GM12801 (cell line): Measurements from ENCODE around the gene ODAD3.

Experiments
- CTCF ChIP-seq: IDR thresholded peaks from one replicate; pipeline ENCODE4 v1.5.1; 2011; ENCODE audit warnings: control low read depth; ENCODE audit not compliant: insufficient read length; ENCODE audit errors: extremely low read depth

Gene ODAD3

GRCh38 chr19:11380653-11381537 lies 54.0 kb downstream of the ODAD3 start:
- no peak for TF ChIP-seq CTCF

DNA sequence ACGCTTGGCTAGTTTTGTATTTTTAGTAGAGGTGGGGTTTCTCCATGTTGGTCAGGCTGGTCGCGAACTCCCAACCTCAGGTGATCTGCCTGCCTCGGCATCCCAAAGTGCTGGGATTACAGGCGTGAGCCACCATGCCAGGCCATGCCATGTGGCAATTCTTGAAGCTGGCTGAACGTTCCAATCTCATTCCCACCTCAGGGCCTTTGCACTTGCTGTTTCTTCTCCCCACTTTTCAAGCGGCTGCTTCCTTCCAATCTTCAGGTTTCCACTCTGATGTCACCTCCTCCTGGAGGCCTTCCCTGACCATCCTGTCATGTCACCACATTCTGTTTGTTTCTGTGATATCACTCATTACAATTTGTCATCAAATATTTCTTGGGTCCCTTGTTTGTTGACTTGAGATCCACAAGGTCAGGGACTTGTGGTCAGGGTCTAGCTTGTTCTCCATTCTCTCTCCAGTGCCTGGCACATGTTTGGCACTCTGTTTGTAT lies 55.0 kb downstream of the ODAD3 start:
- no peak for TF ChIP-seq CTCF

GRCh38 chr19:11378319-11379189 lies 56.4 kb downstream of the ODAD3 start:
- TF ChIP-seq CTCF = no peak

DNA sequence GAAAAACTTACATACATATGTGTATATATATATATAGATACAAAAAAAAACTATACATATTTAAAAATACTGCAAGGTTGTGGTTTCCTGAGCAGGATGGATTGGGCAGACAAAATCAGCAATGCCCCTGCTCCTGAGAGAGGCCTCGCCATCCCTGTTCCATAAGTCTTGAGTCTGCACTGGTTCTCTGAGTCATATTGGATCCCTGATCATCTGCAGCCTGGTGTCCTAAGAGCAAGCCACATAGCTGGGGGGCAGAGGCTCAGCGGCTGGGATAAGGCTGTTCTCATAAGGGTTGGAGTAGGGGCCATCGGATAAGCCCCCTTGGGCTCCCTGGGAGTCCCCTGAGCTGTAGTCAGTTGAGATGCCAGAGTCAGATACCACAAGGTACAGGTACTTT lies 57.2 kb downstream of the ODAD3 start:
- no peak for TF ChIP-seq CTCF

DNA sequence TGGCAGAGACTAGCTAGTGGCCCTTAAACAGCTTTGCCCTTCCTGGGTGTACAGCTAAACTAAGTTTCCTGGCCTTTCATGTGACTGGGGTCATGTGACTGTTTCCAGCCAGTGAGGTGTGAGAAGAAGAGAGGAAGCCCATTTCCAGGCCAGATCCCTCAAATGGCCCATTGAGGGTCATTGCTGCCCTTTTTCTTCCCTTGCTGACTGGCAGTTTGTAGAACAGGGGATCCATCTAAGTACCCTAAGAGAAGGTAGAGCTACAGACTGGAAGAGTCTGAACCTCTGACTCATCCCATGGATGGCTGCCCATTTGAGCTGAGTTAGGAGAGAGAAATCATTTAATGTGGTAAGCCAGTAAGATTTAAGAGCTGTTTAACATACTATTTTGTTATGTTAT lies 57.7 kb downstream of the ODAD3 start:
- no peak for TF ChIP-seq CTCF

GRCh38 chr19:11375143-11375948 lies 59.6 kb downstream of the ODAD3 start:
- TF ChIP-seq CTCF = no peak
